HAP-1 (cell line): ENCODE data around the gene GIMAP4.
"Not testable (repeated sequence)": the region's sequence is repeated elsewhere in the genome, so short reads cannot be mapped to it uniquely, and the experiment has no call there.

Experiments used
- DNase-seq, 2 experiments: peaks; one replicate each; pipeline ENCODE4 v3.0.0-alpha.2; 2016 to 2020; ENCODE audit warnings: low spot score in 2 of 2
- H3K27me3 ChIP-seq: fragments of 250-450 bp; sonication (Bioruptor Pico); 2 replicates; pipeline ENCODE4 v1.5.1; 2020; ENCODE audit warnings: low read depth, mild to moderate bottlenecking, moderate library complexity
- H3K36me3 ChIP-seq: fragments of 250-450 bp; sonication (Bioruptor Pico); replicated peaks from 2 replicates; pipeline ENCODE4 v1.5.1; 2020; ENCODE audit warnings: mild to moderate bottlenecking
- H3K4me1 ChIP-seq: fragments of 250-450 bp; sonication (Bioruptor Pico); 2 replicates; pipeline ENCODE4 v1.5.1; 2020; ENCODE audit warnings: mild to moderate bottlenecking
- H3K4me3 ChIP-seq: fragments of 250-450 bp; sonication (Bioruptor Pico); 2 replicates; pipeline ENCODE4 v1.5.1; 2020; ENCODE audit warnings: mild to moderate bottlenecking, moderate library complexity
- H3K9me3 ChIP-seq: fragments of 250-450 bp; sonication (Bioruptor Pico); 2 replicates; pipeline ENCODE4 v1.5.1; 2020; ENCODE audit warnings: mild to moderate bottlenecking, moderate library complexity
- in situ Hi-C: fragments of 300-500 bp; cut with MboI; formaldehyde crosslinking; loops from 3 replicates; pipeline ENCODE4 v1.14.3; 2020; ENCODE audit warnings: low sequenced_read_pairs, inconsistent platforms, mixed read lengths

The GIMAP4 gene

GRCh38 chr7:150566572-150566971 lies 618 bp upstream of the GIMAP4 start:
- no peaks in the 10 kb centered on the region for H3K27me3 ChIP-seq
- no peaks in the 10 kb centered on the region for H3K36me3 ChIP-seq
- H3K9me3 ChIP-seq = no peaks in the 10 kb centered on the region
- H3K4me1 ChIP-seq = no peaks in the 10 kb centered on the region
- no peak for DNase-seq
- in situ Hi-C loops = no loop called here
- H3K4me3 ChIP-seq = no peak overlapping the region

DNA sequence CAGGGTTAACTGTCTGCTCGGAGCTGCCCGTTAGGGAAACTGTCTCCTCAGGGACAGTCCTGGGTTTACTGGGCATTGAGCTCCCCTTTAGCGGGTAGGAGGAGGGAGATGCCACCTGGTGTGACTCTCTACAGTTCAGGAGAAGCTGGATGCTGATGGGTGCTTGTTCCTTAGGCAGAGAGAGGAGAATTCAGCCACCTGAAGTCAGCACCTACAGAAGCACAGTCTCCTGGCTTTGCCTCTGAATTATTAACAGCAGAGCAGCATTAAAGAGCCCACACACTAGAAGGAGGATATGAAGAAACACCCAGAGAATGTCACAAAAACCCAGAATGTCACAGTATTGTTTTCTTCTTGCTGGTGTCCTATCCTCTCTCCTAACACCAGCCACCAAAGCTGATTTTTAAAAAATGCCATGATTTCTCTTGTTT lies 696 bp downstream of the GIMAP4 start:
- no peak overlapping the region for H3K4me3 ChIP-seq
- in situ Hi-C loops = no loop called here
- H3K36me3 ChIP-seq = no peaks in the 10 kb centered on the region
- DNase-seq = no peak
- no peaks in the 10 kb centered on the region for H3K4me1 ChIP-seq
- H3K27me3 ChIP-seq = no peaks in the 10 kb centered on the region
- H3K9me3 ChIP-seq = no peaks in the 10 kb centered on the region

- Histone ChIP-seq H3K4me3 (no peak overlapping the region), H3K4me1 (no peaks in the 10 kb centered on the region), H3K36me3 (no peaks in the 10 kb centered on the region), H3K9me3 (no peaks in the 10 kb centered on the region), H3K27me3 (no peaks in the 10 kb centered on the region)
- in situ Hi-C loops = no loop called here
- no peak for DNase-seq
Measured at GRCh38 chr7:150568714-150569113, 1.5 kb downstream of the GIMAP4 start.

DNA sequence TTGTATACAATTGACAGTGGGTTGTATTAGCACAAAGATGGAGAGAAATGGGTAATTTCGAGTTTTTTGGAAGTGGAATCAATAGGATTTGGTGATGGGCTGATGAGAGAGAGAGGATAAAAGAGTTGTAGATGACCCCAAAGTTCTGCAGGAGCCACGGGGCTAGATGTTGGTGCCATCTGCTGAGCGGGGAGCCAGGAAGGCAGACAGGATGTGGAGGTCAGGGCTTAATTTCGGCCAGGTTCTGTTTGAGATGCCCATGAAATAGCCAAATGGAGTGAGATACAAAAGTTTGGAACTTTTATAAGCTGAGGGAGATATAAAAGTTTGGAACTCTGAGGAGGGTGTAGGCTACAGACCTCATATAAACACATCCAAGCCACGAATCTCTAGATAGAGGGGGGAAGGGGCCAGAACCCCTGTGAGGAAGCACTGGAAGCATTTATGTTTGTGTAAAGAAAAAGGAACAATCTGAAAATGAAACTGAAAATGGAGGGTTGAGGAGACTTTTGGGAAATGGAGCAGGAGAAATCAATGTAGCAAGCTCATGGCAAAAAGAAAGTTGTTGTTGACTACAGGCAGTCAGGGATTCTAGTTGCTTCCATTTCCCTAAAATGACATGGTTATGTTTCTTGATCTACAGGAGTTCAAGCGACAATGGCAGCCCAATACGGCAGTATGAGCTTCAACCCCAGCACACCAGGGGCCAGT lies 2.2 kb downstream of the GIMAP4 start:
- Histone ChIP-seq H3K36me3 (no peaks in the 10 kb centered on the region), H3K4me3 (no peak overlapping the region), H3K9me3 (no peaks in the 10 kb centered on the region), H3K27me3 (no peaks in the 10 kb centered on the region), H3K4me1 (no peaks in the 10 kb centered on the region)
- in situ Hi-C loops = no loop called here
- DNase-seq = no peak

GRCh38 chr7:150570556-150571465 lies 3.6 kb downstream of the GIMAP4 start:
- Histone ChIP-seq H3K9me3 (no peaks in the 10 kb centered on the region), H3K36me3 (no peaks in the 10 kb centered on the region)

DNA sequence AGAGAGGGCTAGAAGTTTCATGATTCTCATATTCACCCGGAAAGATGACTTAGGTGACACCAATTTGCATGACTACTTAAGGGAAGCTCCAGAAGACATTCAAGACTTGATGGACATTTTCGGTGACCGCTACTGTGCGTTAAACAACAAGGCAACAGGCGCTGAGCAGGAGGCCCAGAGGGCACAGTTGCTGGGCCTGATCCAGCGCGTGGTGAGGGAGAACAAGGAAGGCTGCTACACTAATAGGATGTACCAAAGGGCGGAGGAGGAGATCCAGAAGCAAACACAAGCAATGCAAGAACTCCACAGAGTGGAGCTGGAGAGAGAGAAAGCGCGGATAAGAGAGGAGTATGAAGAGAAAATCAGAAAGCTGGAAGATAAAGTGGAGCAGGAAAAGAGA lies 5.3 kb downstream of the GIMAP4 start:
- Histone ChIP-seq H3K4me3 (no peak overlapping the region), H3K4me1 (no peaks in the 10 kb centered on the region), H3K36me3 (no peaks in the 10 kb centered on the region), H3K27me3 (no peaks in the 10 kb centered on the region), H3K9me3 (no peaks in the 10 kb centered on the region)
- DNase-seq = no peak
- in situ Hi-C loops = no loop called here

More at GRCh38 chr7:150570556-150571465, 3.6 kb downstream of the GIMAP4 start:
- Histone ChIP-seq H3K4me1 (no peaks in the 10 kb centered on the region), H3K4me3 (no peak overlapping the region), H3K27me3 (no peaks in the 10 kb centered on the region)
- in situ Hi-C loops = no loop called here
- DNase-seq = no peak

- H3K36me3 ChIP-seq, H3K27me3 ChIP-seq, H3K4me1 ChIP-seq, in situ Hi-C loops, H3K9me3 ChIP-seq, DNase-seq, H3K4me3 ChIP-seq: not testable (repeated sequence)
Measured at GRCh38 chr7:150579979-150580637, 12.9 kb downstream of the GIMAP4 start.

- Histone ChIP-seq H3K4me1 (no peaks in the 10 kb centered on the region), H3K4me3 (no peak overlapping the region), H3K27me3 (no peaks in the 10 kb centered on the region), H3K9me3 (no peaks in the 10 kb centered on the region), H3K36me3 (no peaks in the 10 kb centered on the region)
- in situ Hi-C loops = no loop called here
- no peak for DNase-seq
Measured at GRCh38 chr7:150580638-150581394, 13.6 kb downstream of the GIMAP4 start.

DNA sequence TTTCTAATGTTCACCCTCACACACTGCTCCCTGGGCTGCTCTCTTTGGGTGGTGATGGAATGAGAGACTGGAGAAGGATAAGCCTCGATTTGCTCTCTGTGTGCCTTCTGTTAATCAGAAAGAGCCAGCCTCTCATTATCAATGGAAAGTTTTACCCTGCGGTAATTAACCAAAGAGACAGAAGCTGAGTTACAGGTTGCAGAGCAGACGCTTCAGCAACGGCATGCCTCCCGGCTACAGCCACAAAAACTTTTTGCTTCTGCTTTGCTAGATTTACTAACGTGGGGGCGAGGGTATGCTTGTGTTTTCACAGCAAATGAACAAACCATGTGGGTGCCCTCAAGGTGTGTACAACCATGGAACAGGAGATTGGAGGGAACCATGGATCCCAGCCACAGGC lies 18.0 kb downstream of the GIMAP4 start:
- in situ Hi-C loops = no loop called here
- H3K4me1 ChIP-seq = no peaks in the 10 kb centered on the region
- no peaks in the 10 kb centered on the region for H3K27me3 ChIP-seq
- H3K36me3 ChIP-seq = no peaks in the 10 kb centered on the region
- no peak overlapping the region for H3K4me3 ChIP-seq
- H3K9me3 ChIP-seq = no peaks in the 10 kb centered on the region
- no peak for DNase-seq

DNA sequence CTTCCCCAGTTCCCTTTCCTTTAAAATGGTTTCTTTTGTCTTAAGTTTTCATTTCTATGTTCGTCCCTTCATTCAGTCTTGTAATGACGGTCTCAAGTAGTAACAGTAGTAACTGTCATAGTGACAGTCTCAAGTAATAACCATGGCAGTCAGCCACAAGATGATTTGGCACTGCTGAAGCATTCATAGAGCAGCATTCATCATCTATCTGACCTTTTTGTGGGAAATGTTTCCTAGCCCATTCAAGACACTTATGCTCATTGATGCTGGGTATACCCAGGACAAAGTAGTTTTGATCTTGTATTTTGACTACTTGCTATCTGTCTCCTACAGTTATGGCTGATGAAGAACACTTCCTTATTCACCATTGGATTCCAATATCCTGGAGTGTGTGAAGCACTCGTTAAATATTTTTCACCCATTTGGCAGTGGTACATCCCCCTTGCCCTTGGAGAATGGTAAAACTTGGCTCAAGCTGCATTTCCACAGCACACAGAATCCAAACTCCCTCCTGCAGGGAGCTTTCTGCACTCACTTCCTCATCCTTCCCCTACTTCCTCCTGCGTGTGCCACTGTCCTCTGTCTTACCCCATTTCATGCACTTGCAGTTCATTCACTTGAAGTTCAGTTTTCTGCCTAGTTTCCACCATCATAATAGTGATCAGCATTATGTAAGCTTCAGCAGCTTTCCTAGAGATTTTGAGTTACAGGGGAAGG lies 19.0 kb downstream of the GIMAP4 start:
- Histone ChIP-seq H3K9me3 (no peaks in the 10 kb centered on the region), H3K27me3 (no peaks in the 10 kb centered on the region), H3K4me3 (no peak overlapping the region), H3K4me1 (no peaks in the 10 kb centered on the region), H3K36me3 (no peaks in the 10 kb centered on the region)
- in situ Hi-C loops = no loop called here
- no peak for DNase-seq

GRCh38 chr7:150586785-150587152 lies 19.6 kb downstream of the GIMAP4 start:
- no peaks in the 10 kb centered on the region for H3K36me3 ChIP-seq
- H3K27me3 ChIP-seq = no peaks in the 10 kb centered on the region
- in situ Hi-C loops = no loop called here
- no peak overlapping the region for H3K4me3 ChIP-seq
- no peaks in the 10 kb centered on the region for H3K9me3 ChIP-seq
- no peaks in the 10 kb centered on the region for H3K4me1 ChIP-seq
- DNase-seq = no peak

DNA sequence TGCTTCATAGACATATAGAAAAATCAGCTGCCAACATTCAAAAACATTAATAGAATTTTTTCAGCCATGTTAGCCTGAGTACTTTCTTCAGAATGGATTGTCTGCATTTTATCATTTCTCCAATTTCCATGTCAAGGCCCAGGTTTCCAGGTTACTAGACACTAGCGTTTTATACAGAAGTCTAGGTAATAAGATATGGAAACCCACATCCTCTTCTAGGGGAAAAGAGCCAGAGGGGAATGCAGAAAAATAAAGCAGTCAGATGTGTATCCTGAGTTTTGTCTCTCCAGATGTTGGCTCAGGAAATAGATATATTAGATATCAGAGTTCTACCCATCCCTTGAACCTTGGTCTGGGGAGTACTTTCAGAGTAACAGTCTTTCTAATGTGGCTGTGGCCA lies 20.4 kb downstream of the GIMAP4 start:
- H3K4me3 ChIP-seq = no peak overlapping the region
- no peaks in the 10 kb centered on the region for H3K36me3 ChIP-seq
- H3K27me3 ChIP-seq = no peaks in the 10 kb centered on the region
- in situ Hi-C loops = no loop called here
- no peak for DNase-seq
- no peaks in the 10 kb centered on the region for H3K9me3 ChIP-seq
- no peaks in the 10 kb centered on the region for H3K4me1 ChIP-seq

DNA sequence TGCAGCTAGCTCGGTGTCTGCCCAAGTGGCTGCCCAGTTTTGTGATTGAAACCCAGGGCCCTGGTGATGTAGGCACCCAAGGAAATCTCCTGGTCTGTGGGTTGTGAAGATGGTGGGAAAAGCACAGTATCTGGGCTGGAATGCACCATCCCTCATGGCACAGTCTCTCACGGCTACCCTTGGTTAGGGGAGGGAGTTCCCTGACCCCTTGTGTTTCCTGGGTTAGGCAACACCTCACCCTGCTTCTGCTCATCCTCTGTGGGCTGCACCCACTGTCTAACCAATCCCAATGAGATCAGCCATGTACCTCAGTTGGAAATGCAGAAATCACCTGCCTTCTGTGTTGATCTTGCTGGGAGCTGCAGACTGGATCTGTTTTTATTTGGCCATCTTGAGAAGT lies 27.6 kb downstream of the GIMAP4 start:
- Histone ChIP-seq H3K4me1 (no peaks in the 10 kb centered on the region), H3K4me3 (no peak overlapping the region), H3K9me3 (no peaks in the 10 kb centered on the region), H3K27me3 (no peaks in the 10 kb centered on the region), H3K36me3 (no peaks in the 10 kb centered on the region)
- in situ Hi-C loops = no loop called here
- no peak for DNase-seq
